ENCODE measurements around the gene RNU7-1. TPM values are rescaled to one million over a fixed set of nuclear protein-coding genes. Genes with fewer than 3 reads are reported as not detected.

The RNU7-1 gene
- total RNA-seq, 1 experiment from 2014 or later = not detected

DNA sequence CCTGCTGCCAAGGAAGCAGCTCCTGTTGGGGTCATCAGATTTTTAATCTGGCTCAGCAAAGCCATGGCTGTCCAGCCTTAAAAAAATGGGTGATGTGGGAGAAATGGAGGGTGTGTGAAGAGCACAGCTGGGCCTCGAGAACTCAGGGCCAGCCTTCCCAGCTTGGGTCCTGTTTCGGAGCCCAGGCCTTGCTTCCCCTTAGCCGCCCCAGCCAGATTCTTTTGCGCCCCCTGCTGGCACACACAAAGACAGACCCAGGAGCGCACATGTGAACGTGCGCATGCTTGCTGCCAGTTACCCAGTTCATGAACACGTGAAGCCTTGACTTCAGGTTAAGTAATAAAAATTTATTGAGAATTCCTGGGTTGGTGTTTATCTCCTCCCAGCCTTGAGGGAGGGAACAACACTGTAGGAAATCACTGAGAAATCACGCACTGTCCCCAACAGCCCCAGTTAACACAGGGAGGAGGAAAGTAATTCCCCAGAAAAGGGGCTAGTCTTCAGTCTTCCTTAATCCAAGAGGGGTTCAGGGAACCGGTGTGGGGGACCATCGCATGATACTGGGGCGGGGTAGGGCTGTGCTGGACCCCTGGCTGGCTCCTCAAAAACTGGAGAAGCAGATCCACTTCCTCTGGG, 21.5 kb downstream of the RNU7-1 start:
- Mint-ChIP-seq H3K36me3 (peaks cover 46% of the 10 kb centered on the region), H3K4me1 (peaks cover 60% of the 10 kb centered on the region), H3K27ac (peak overlapping the region; percentile 95), H3K4me3 (peak overlapping the region; percentile 75), H3K27me3 (ENCODE audit: low read depth) (no peaks in the 10 kb centered on the region), H3K9me3 (no peaks in the 10 kb centered on the region)
- ATAC-seq (peak; percentile 25), DNase-seq (ENCODE audit: low spot score) (peak; percentile 85)
- CTCF ChIA-PET = interaction anchor here (0.5 to 9.7 kb wide), 24 partner anchors 9 to 276 kb away, joined by 3 to 296 read pairs (median 4); partner anchors contain the start of genes ATN1, C12orf57, CDCA3 and LPCAT3
- POLR2A ChIA-PET = interaction anchor here (6.6 kb wide), 1 partner anchor 20 kb away, joined by 167 read pairs; the partner anchor contains the start of genes C12orf57 and RNU7-1
- TF ChIP-seq ZNF121 (CRISPR knock-in tag; IDR thresholded peaks at IDR 0.05) (peak; percentile 24; the same call in 1 of the 2 replicates), NFATC4 (CRISPR knock-in tag; IDR thresholded peaks at IDR 0.05) (no peak), TP53 (CRISPR knock-in tag; IDR thresholded peaks at IDR 0.05) (no peak), PRRX2 (CRISPR knock-in tag; IDR thresholded peaks at IDR 0.05) (no peak), FOXP1 (CRISPR knock-in tag; IDR thresholded peaks at IDR 0.05; ENCODE audit: borderline replicate concordance) (no peak), ETV6 (CRISPR knock-in tag; IDR thresholded peaks at IDR 0.05) (peak; percentile 75), GTF2I (CRISPR knock-in tag; conservative IDR thresholded peaks at IDR 0.05) (no peak), ZNF219 (CRISPR knock-in tag; IDR thresholded peaks at IDR 0.05; ENCODE audit: borderline replicate concordance) (0 out of 2 replicates have a peak, but pooled peaks have one; percentile 12)
- TF ChIP-seq, protein P1, sequence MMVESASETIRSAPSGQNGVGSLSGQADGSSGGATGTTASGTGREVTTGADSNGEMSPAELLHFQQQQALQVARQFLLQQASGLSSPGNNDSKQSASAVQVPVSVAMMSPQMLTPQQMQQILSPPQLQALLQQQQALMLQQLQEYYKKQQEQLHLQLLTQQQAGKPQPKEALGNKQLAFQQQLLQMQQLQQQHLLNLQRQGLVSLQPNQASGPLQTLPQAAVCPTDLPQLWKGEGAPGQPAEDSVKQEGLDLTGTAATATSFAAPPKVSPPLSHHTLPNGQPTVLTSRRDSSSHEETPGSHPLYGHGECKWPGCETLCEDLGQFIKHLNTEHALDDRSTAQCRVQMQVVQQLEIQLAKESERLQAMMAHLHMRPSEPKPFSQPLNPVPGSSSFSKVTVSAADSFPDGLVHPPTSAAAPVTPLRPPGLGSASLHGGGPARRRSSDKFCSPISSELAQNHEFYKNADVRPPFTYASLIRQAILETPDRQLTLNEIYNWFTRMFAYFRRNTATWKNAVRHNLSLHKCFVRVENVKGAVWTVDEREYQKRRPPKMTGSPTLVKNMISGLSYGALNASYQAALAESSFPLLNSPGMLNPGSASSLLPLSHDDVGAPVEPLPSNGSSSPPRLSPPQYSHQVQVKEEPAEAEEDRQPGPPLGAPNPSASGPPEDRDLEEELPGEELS (CRISPR knock-in tag; IDR thresholded peaks at IDR 0.05) = no peak
- TF ChIP-seq, protein P2, sequence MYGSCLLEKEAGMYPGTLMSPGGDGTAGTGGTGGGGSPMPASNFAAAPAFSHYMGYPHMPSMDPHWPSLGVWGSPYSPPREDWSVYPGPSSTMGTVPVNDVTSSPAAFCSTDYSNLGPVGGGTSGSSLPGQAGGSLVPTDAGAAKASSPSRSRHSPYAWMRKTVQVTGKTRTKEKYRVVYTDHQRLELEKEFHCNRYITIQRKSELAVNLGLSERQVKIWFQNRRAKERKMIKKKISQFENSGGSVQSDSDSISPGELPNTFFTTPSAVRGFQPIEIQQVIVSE (CRISPR knock-in tag; IDR thresholded peaks at IDR 0.05; ENCODE audit: borderline replicate concordance) = no peak
- TF ChIP-seq, protein P3, sequence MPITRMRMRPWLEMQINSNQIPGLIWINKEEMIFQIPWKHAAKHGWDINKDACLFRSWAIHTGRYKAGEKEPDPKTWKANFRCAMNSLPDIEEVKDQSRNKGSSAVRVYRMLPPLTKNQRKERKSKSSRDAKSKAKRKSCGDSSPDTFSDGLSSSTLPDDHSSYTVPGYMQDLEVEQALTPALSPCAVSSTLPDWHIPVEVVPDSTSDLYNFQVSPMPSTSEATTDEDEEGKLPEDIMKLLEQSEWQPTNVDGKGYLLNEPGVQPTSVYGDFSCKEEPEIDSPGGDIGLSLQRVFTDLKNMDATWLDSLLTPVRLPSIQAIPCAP (CRISPR knock-in tag; IDR thresholded peaks at IDR 0.05) = no peak
- TF ChIP-seq, protein P4, sequence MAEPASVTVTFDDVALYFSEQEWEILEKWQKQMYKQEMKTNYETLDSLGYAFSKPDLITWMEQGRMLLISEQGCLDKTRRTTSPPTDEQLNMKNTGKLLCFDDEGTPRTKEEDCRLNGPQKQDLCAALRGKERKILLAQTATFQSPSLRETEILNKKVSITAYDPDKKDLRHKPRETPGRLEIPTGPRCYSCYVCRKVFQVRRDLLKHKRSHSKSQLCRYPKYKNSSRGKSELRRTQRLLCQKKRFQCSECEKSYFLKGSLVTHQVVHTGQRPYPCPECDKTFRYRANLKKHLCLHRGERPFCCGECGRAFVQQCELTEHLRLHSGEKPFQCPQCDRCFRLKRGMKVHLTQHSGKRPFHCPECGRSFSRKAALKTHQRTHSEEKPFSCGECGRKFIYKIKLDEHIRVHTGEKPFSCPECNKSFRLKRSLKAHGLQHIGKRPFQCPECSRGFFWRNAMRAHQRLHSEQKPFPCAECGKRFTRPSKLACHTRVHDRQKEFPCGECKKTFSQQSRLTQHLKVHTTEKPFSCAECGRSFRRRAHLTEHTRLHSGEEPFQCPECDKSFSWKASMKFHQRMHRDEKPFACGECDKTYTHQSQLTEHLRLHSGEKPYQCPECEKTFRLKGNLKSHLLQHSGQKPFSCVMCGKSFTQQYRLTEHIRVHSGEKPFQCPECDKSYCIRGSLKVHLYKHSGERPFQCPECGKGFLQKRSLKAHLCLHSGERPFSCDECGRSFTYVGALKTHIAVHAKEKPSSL (CRISPR knock-in tag; conservative IDR thresholded peaks at IDR 0.05) = no peak
- TF ChIP-seq, protein P5, sequence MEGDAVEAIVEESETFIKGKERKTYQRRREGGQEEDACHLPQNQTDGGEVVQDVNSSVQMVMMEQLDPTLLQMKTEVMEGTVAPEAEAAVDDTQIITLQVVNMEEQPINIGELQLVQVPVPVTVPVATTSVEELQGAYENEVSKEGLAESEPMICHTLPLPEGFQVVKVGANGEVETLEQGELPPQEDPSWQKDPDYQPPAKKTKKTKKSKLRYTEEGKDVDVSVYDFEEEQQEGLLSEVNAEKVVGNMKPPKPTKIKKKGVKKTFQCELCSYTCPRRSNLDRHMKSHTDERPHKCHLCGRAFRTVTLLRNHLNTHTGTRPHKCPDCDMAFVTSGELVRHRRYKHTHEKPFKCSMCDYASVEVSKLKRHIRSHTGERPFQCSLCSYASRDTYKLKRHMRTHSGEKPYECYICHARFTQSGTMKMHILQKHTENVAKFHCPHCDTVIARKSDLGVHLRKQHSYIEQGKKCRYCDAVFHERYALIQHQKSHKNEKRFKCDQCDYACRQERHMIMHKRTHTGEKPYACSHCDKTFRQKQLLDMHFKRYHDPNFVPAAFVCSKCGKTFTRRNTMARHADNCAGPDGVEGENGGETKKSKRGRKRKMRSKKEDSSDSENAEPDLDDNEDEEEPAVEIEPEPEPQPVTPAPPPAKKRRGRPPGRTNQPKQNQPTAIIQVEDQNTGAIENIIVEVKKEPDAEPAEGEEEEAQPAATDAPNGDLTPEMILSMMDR (IDR thresholded peaks at IDR 0.05) = peak; percentile 71
- TF ChIP-seq, protein P6, sequence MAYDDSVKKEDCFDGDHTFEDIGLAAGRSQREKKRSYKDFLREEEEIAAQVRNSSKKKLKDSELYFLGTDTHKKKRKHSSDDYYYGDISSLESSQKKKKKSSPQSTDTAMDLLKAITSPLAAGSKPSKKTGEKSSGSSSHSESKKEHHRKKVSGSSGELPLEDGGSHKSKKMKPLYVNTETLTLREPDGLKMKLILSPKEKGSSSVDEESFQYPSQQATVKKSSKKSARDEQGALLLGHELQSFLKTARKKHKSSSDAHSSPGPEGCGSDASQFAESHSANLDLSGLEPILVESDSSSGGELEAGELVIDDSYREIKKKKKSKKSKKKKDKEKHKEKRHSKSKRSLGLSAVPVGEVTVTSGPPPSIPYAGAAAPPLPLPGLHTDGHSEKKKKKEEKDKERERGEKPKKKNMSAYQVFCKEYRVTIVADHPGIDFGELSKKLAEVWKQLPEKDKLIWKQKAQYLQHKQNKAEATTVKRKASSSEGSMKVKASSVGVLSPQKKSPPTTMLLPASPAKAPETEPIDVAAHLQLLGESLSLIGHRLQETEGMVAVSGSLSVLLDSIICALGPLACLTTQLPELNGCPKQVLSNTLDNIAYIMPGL (CRISPR knock-in tag; IDR thresholded peaks at IDR 0.05) = no peak
- TF ChIP-seq, protein P7, sequence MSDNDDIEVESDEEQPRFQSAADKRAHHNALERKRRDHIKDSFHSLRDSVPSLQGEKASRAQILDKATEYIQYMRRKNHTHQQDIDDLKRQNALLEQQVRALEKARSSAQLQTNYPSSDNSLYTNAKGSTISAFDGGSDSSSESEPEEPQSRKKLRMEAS (CRISPR knock-in tag; IDR thresholded peaks at IDR 0.05) = peak; percentile 50; the same call in 1 of the 2 replicates
- TF ChIP-seq, protein P8, sequence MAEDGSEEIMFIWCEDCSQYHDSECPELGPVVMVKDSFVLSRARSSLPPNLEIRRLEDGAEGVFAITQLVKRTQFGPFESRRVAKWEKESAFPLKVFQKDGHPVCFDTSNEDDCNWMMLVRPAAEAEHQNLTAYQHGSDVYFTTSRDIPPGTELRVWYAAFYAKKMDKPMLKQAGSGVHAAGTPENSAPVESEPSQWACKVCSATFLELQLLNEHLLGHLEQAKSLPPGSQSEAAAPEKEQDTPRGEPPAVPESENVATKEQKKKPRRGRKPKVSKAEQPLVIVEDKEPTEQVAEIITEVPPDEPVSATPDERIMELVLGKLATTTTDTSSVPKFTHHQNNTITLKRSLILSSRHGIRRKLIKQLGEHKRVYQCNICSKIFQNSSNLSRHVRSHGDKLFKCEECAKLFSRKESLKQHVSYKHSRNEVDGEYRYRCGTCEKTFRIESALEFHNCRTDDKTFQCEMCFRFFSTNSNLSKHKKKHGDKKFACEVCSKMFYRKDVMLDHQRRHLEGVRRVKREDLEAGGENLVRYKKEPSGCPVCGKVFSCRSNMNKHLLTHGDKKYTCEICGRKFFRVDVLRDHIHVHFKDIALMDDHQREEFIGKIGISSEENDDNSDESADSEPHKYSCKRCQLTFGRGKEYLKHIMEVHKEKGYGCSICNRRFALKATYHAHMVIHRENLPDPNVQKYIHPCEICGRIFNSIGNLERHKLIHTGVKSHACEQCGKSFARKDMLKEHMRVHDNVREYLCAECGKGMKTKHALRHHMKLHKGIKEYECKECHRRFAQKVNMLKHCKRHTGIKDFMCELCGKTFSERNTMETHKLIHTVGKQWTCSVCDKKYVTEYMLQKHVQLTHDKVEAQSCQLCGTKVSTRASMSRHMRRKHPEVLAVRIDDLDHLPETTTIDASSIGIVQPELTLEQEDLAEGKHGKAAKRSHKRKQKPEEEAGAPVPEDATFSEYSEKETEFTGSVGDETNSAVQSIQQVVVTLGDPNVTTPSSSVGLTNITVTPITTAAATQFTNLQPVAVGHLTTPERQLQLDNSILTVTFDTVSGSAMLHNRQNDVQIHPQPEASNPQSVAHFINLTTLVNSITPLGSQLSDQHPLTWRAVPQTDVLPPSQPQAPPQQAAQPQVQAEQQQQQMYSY (CRISPR knock-in tag; IDR thresholded peaks at IDR 0.05) = no peak
- TF ChIP-seq, protein P9, sequence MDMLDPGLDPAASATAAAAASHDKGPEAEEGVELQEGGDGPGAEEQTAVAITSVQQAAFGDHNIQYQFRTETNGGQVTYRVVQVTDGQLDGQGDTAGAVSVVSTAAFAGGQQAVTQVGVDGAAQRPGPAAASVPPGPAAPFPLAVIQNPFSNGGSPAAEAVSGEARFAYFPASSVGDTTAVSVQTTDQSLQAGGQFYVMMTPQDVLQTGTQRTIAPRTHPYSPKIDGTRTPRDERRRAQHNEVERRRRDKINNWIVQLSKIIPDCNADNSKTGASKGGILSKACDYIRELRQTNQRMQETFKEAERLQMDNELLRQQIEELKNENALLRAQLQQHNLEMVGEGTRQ (CRISPR knock-in tag; IDR thresholded peaks at IDR 0.05) = 0 out of 2 replicates have a peak, but pooled peaks have one; percentile 25
- TF ChIP-seq, protein P10, sequence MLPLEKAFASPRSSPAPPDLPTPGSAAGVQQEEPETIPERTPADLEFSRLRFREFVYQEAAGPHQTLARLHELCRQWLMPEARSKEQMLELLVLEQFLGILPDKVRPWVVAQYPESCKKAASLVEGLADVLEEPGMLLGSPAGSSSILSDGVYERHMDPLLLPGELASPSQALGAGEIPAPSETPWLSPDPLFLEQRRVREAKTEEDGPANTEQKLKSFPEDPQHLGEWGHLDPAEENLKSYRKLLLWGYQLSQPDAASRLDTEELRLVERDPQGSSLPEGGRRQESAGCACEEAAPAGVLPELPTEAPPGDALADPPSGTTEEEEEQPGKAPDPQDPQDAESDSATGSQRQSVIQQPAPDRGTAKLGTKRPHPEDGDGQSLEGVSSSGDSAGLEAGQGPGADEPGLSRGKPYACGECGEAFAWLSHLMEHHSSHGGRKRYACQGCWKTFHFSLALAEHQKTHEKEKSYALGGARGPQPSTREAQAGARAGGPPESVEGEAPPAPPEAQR (CRISPR knock-in tag; IDR thresholded peaks at IDR 0.05) = no peak

All from WTC11 (cell line).